Measurements from ENCODE around the gene ALK. TPM values are rescaled to one million over a fixed set of nuclear protein-coding genes. Genes with fewer than 3 reads are reported as not detected.

ALK gene
- total and polyA plus RNA-seq, 2 experiments from 2014 or later = 0.35 TPM; not detected in 1

- no peak for TF ChIP-seq ZNF462 (CRISPR knock-in tag; IDR thresholded peaks at IDR 0.05)
- TF ChIP-seq EZH2phosphoT487 (IDR thresholded peaks at IDR 0.05; ENCODE audit: unreplicated experiment) = no peak
These were observed 70.6 kb downstream of the ALK start (continued) for GRCh38 chr2:29850794-29851193.

GRCh38 chr2:29848566-29849310, 72.6 kb downstream of the ALK start:
- H3K4me2 ChIP-seq = no peak overlapping the region
- no peak for DNase-seq (ENCODE audit: low spot score)
- ATAC-seq = no peak
- no peak overlapping the region for H3K4me3 ChIP-seq
- Mint-ChIP-seq H3K27me3 (ENCODE audit: insufficient read depth, low read depth, poor library complexity) (peaks cover 4% of the 10 kb centered on the region), H3K9me3 (no peaks in the 10 kb centered on the region; the same call in 2 of the 3 replicates), H3K36me3 (ENCODE audit: low read depth) (no peaks in the 10 kb centered on the region), H3K4me1 (peaks cover 16% of the 10 kb centered on the region), H3K27ac (no peak overlapping the region), H3K4me3 (no peak overlapping the region)
- H3K4me1 ChIP-seq (ENCODE audit: insufficient read depth) = 0 out of 2 replicates have a peak, but pooled peaks cover 5% of the 10 kb centered on the region
- H3K9me2 ChIP-seq (ENCODE audit: insufficient read depth) = no peaks in the 10 kb centered on the region
- no peaks in the 10 kb centered on the region for H3F3A ChIP-seq (replicated peaks; ENCODE audit: low read depth)
- H3K79me2 ChIP-seq (replicated peaks; ENCODE audit: insufficient read depth) = no peaks in the 10 kb centered on the region
- no peak overlapping the region for H3K27ac ChIP-seq (ENCODE audit: low read depth)
- H3K27me3 ChIP-seq (ENCODE audit: insufficient read depth) = no peaks in the 10 kb centered on the region
- no peaks in the 10 kb centered on the region for H4K20me1 ChIP-seq (replicated peaks; ENCODE audit: insufficient read depth)
- H3K36me3 ChIP-seq (ENCODE audit: insufficient read depth) = no peaks in the 10 kb centered on the region
- H2AFZ ChIP-seq = no peak overlapping the region
- TF ChIP-seq JUNB (IDR thresholded peaks at IDR 0.05; ENCODE audit: unreplicated experiment) (no peak), ZNF331 (CRISPR knock-in tag; IDR thresholded peaks at IDR 0.05; ENCODE audit: low read depth) (no peak), EZH2phosphoT487 (IDR thresholded peaks at IDR 0.05; ENCODE audit: unreplicated experiment) (no peak), ZNF114 (CRISPR knock-in tag; IDR thresholded peaks at IDR 0.05) (no peak), NANOG (IDR thresholded peaks at IDR 0.05; ENCODE audit: borderline replicate concordance) (no peak), POLR2AphosphoS5 (IDR thresholded peaks at IDR 0.05; ENCODE audit: low read depth) (no peak)
- TF ChIP-seq, protein P1, sequence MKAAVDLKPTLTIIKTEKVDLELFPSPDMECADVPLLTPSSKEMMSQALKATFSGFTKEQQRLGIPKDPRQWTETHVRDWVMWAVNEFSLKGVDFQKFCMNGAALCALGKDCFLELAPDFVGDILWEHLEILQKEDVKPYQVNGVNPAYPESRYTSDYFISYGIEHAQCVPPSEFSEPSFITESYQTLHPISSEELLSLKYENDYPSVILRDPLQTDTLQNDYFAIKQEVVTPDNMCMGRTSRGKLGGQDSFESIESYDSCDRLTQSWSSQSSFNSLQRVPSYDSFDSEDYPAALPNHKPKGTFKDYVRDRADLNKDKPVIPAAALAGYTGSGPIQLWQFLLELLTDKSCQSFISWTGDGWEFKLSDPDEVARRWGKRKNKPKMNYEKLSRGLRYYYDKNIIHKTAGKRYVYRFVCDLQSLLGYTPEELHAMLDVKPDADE (IDR thresholded peaks at IDR 0.05) = no peak
- TF ChIP-seq, protein P2, sequence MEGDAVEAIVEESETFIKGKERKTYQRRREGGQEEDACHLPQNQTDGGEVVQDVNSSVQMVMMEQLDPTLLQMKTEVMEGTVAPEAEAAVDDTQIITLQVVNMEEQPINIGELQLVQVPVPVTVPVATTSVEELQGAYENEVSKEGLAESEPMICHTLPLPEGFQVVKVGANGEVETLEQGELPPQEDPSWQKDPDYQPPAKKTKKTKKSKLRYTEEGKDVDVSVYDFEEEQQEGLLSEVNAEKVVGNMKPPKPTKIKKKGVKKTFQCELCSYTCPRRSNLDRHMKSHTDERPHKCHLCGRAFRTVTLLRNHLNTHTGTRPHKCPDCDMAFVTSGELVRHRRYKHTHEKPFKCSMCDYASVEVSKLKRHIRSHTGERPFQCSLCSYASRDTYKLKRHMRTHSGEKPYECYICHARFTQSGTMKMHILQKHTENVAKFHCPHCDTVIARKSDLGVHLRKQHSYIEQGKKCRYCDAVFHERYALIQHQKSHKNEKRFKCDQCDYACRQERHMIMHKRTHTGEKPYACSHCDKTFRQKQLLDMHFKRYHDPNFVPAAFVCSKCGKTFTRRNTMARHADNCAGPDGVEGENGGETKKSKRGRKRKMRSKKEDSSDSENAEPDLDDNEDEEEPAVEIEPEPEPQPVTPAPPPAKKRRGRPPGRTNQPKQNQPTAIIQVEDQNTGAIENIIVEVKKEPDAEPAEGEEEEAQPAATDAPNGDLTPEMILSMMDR (conservative IDR thresholded peaks at IDR 0.05; ENCODE audit: low read depth in 2 of 2) = no peak
